HCT116 (cell line): ENCODE measurements around the gene RTN4. TPM values are rescaled to one million over a fixed set of nuclear protein-coding genes. Genes with fewer than 3 reads are reported as not detected.
A peak's percentile ranks its signal among the peaks of the same experiment; 100 is the strongest.

Experiments used
- ATAC-seq: fragments of 200-7000 bp; cut with Tn5 transposase; 2 replicates; pipeline ENCODE4 v1.9.1; 2020; ENCODE audit warnings: mild to moderate bottlenecking, moderate library complexity
- BruUV-seq: library from RNA; stranded (reverse); fragments of 400-500 nt; replicated peaks from 2 replicates; lab custom pipeline; 2021; lab: Mats Ljungman, UMichigan
- CTCF ChIA-PET: fragments of 300-600 bp; sonication (Branson Sonifier 250); formaldehyde crosslinking; loops from one replicate; lab custom pipeline; 2021; ENCODE audit warnings: antibody characterized with exemption; lab: Charles Lee
- POLR2A ChIA-PET: fragments of 300-600, 350-600 bp; sonication (Branson Sonifier 250); formaldehyde crosslinking; loops from one replicate; lab custom pipeline; 2021; ENCODE audit warnings: antibody characterized with exemption; lab: Charles Lee
- RAD21 ChIA-PET, 2 experiments: fragments of 300-600 bp; sonication (Branson Sonifier 250); formaldehyde crosslinking; loops; one replicate each; lab custom pipeline; 2023; ENCODE audit warnings: low total read pairs in 2 of 2; ENCODE audit not compliant: uncharacterized antibody in 2 of 2, unreplicated experiment in 2 of 2, low non-redundant PET in 1 of 2; lab: Charles Lee
- DNase-seq: peaks from one replicate; pipeline ENCODE4 v3.0.0-alpha.2; 2010; ENCODE audit warnings: low read depth, low spot score
- H2AFZ ChIP-seq: fragments of 200-600 bp; shearing (Covaris generic), sonication (generic); 2 replicates; pipeline ENCODE4 v1.6.1; 2017; ENCODE audit warnings: low read depth, mixed run types, mixed read lengths, antibody characterized with exemption, low read length; ENCODE audit not compliant: poor library complexity, severe bottlenecking
- H3K27ac ChIP-seq: 2 replicates; pipeline ENCODE4 v1.5.1; 2012; ENCODE audit warnings: low read depth, low read length
- H3K27me3 ChIP-seq: fragments of 200-600 bp; sonication (generic); 2 replicates; pipeline ENCODE4 v1.6.1; 2016; ENCODE audit warnings: mixed run types, low read length, mixed read lengths; ENCODE audit not compliant: insufficient read depth
- H3K36me3 ChIP-seq, 2 experiments: fragments of 200-500 bp in 1 of 2; fragments of 200-600 bp in 1 of 2; sonication (Bioruptor generic) in 1 of 2; sonication (generic) in 1 of 2; 2 replicates each; pipeline versions ENCODE4 v1.5.1 to v1.6.1; 2014 to 2016; ENCODE audit warnings: low read length in 2 of 2, inconsistent platforms in 1 of 2, mixed read lengths in 1 of 2, mixed run types in 1 of 2; ENCODE audit not compliant: insufficient read depth in 2 of 2, control insufficient read depth in 1 of 2
- H3K4me1 ChIP-seq, 2 experiments: fragments of 200-600 bp in 1 of 2; sonication (generic) in 1 of 2; 2 replicates each; pipeline versions ENCODE4 v1.5.1 to v1.6.1; 2012 to 2017; ENCODE audit warnings: low read length in 2 of 2, inconsistent platforms in 1 of 2, mild to moderate bottlenecking in 1 of 2, mixed read lengths in 1 of 2, mixed run types in 1 of 2, moderate library complexity in 1 of 2; ENCODE audit not compliant: insufficient read depth in 2 of 2, control insufficient read depth in 1 of 2
- H3K4me2 ChIP-seq: fragments of 200-600 bp; sonication (generic); 2 replicates; pipeline ENCODE4 v1.6.1; 2017; ENCODE audit warnings: mixed run types, low read length, mixed read lengths
- H3K4me3 ChIP-seq, 2 experiments: fragments of 200-600 bp in 1 of 2; sonication (generic) in 1 of 2; replicated peaks in 1 of 2; 2 replicates each; pipeline ENCODE4 v1.5.1; 2011 to 2016; ENCODE audit warnings: low read length in 2 of 2, control low read depth in 1 of 2, low read depth in 1 of 2, mild to moderate bottlenecking in 1 of 2, mixed read lengths in 1 of 2, mixed run types in 1 of 2
- H3K79me2 ChIP-seq: fragments of 200-600 bp; sonication (generic); 2 replicates; pipeline ENCODE4 v1.6.1; 2017; ENCODE audit warnings: mild to moderate bottlenecking, mixed run types, low read length, moderate library complexity, mixed read lengths; ENCODE audit not compliant: insufficient read depth
- H3K9ac ChIP-seq: fragments of 200-600 bp; sonication (generic); 2 replicates; pipeline ENCODE4 v1.6.1; 2016; ENCODE audit warnings: low read length, mixed read lengths
- H3K9me2 ChIP-seq: fragments of 200-600 bp; sonication (generic), shearing (Covaris generic); 2 replicates; pipeline ENCODE4 v1.6.1; 2017; ENCODE audit warnings: mixed run types, mild to moderate bottlenecking, moderate library complexity; ENCODE audit not compliant: insufficient read depth
- H3K9me3 ChIP-seq, 2 experiments: fragments of 200-500 bp in 1 of 2; fragments of 200-600 bp in 1 of 2; sonication (Bioruptor generic) in 1 of 2; sonication (generic) in 1 of 2; 2 replicates each; pipeline ENCODE4 v1.6.1; 2014 to 2017; ENCODE audit warnings: low read length in 2 of 2, mixed read lengths in 2 of 2, inconsistent platforms in 1 of 2, low read depth in 1 of 2, mild to moderate bottlenecking in 1 of 2, mixed run types in 1 of 2, moderate library complexity in 1 of 2; ENCODE audit not compliant: control insufficient read depth in 1 of 2, insufficient read depth in 1 of 2
- H4K20me1 ChIP-seq: fragments of 200-600 bp; sonication (generic), shearing (Covaris generic); 2 replicates; pipeline ENCODE4 v1.6.1; 2017; ENCODE audit warnings: mixed run types, mild to moderate bottlenecking, moderate library complexity; ENCODE audit not compliant: insufficient read depth
- CBX3 ChIP-seq: IDR thresholded peaks from 2 replicates; pipeline ENCODE4 v1.6.1; 2012; ENCODE audit warnings: low read depth
- CEBPB ChIP-seq: IDR thresholded peaks from 2 replicates; pipeline ENCODE4 v1.6.1; 2012; ENCODE audit warnings: low read depth
- ELF1 ChIP-seq: IDR thresholded peaks from 2 replicates; pipeline ENCODE4 v1.6.1; 2012; ENCODE audit warnings: low read depth, borderline replicate concordance
- EZH2 ChIP-seq: fragments of 200-600 bp; sonication (generic); IDR thresholded peaks from 2 replicates; pipeline ENCODE4 v1.6.1; 2017; ENCODE audit warnings: antibody characterized with exemption, mixed run types
- EZH2phosphoT487 ChIP-seq: fragments of 200-600 bp; IDR thresholded peaks from 2 replicates; pipeline ENCODE4 v1.6.1; 2018; ENCODE audit warnings: antibody characterized with exemption, borderline replicate concordance
- FOSL1 ChIP-seq: IDR thresholded peaks from 2 replicates; pipeline ENCODE4 v1.6.1; 2012; ENCODE audit warnings: low read depth
- JUND ChIP-seq: IDR thresholded peaks from 2 replicates; pipeline ENCODE4 v1.6.1; 2012
- SIN3A ChIP-seq: IDR thresholded peaks from 2 replicates; pipeline ENCODE4 v1.6.1; 2012; ENCODE audit warnings: low read depth
- YY1 ChIP-seq: IDR thresholded peaks from 2 replicates; pipeline ENCODE4 v1.6.1; 2011; ENCODE audit warnings: low read length, low read depth, moderate library complexity, mild to moderate bottlenecking; ENCODE audit not compliant: insufficient replicate concordance; ENCODE audit errors: extremely low read depth
- ZFX ChIP-seq: fragments of 450-650 bp; IDR thresholded peaks from 2 replicates; pipeline ENCODE4 v1.6.1; 2017
- intact Hi-C: fragments of 100-400 bp; cut with micrococcal nuclease; formaldehyde crosslinking; loops from 2 replicates; pipeline ENCODE4 v1.10.0; 2022
- total RNA-seq: library from RNA; stranded (reverse); gene quantifications from one replicate; pipeline ENCODE4 v1.2.1, GENCODE V29; 2021; ENCODE audit not compliant: unreplicated experiment
- TF ChIP-seq, protein P1 (sequence below): IDR thresholded peaks from 2 replicates; pipeline ENCODE4 v1.6.1; 2011; ENCODE audit warnings: mild to moderate bottlenecking, low read length, moderate library complexity; ENCODE audit not compliant: insufficient replicate concordance; ENCODE audit errors: extremely low read depth
- TF ChIP-seq, protein P2 (sequence below): IDR thresholded peaks from 2 replicates; pipeline ENCODE4 v1.6.1; 2012
- TF ChIP-seq, protein P3 (sequence below), 3 experiments: fragments of 200-600 bp in 1 of 3; sonication (generic) in 1 of 3; IDR thresholded peaks in 2 of 3; conservative IDR thresholded peaks in 1 of 3; 2 replicates each; pipeline ENCODE4 v1.5.1; 2012 to 2017; ENCODE audit warnings: low read depth in 2 of 3, low read length in 2 of 3, antibody characterized with exemption in 1 of 3, borderline replicate concordance in 1 of 3, control low read depth in 1 of 3, mild to moderate bottlenecking in 1 of 3, mixed read lengths in 1 of 3, mixed run types in 1 of 3, moderate library complexity in 1 of 3; ENCODE audit not compliant: insufficient read depth in 1 of 3

Gene RTN4
- total RNA-seq, 1 experiment from 2014 or later: 221 TPM

DNA sequence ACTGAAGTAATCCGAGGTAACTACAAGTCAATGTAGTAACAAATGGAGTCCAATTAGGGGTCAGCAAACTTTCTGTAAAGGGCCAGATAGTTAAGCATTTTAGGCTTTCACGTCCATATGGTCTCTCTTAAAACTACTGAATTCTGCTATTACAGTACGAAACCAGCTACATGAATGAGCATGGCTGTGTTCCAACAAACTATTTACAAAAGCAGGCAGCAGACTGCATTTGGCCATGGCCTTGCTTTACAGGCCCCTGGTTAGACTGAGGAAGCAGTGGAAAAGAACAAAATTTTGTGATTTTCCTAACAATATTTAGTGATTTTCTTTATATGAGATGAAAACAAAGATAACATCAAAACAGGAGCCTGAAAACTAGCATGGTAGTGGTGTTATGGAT, 64.0 kb downstream of the RTN4 start:
- Histone ChIP-seq H3K9me2 (no peaks in the 10 kb centered on the region), H3K9ac (no peak overlapping the region), H3K27me3 (no peaks in the 10 kb centered on the region), H3K79me2 (peaks cover 97% of the 10 kb centered on the region), H3K36me3 (peaks cover 5 to 13% of the 10 kb centered on the region in 2 experiments; a peak in 2 of 4 replicates), H3K27ac (no peak overlapping the region), H3K4me1 (peaks cover 7 to 29% of the 10 kb centered on the region in 2 experiments; a peak in 3 of 4 replicates), H3K4me3 (no peak overlapping the region), H3K4me2 (no peak overlapping the region), H2AFZ (no peak overlapping the region), H3K9me3 (no peaks in the 10 kb centered on the region), H4K20me1 (peaks cover 14% of the 10 kb centered on the region; the same call in 1 of the 2 replicates)
- no TSS peak for BruUV-seq
- CTCF ChIA-PET: no interaction called here
- POLR2A ChIA-PET: no interaction called here
- RAD21 ChIA-PET: no interaction called here
- no peak for DNase-seq
- intact Hi-C loops: no loop called here
- no peak for TF ChIP-seq EZH2phosphoT487
- no peak for TF ChIP-seq CBX3
- TF ChIP-seq, protein P1, sequence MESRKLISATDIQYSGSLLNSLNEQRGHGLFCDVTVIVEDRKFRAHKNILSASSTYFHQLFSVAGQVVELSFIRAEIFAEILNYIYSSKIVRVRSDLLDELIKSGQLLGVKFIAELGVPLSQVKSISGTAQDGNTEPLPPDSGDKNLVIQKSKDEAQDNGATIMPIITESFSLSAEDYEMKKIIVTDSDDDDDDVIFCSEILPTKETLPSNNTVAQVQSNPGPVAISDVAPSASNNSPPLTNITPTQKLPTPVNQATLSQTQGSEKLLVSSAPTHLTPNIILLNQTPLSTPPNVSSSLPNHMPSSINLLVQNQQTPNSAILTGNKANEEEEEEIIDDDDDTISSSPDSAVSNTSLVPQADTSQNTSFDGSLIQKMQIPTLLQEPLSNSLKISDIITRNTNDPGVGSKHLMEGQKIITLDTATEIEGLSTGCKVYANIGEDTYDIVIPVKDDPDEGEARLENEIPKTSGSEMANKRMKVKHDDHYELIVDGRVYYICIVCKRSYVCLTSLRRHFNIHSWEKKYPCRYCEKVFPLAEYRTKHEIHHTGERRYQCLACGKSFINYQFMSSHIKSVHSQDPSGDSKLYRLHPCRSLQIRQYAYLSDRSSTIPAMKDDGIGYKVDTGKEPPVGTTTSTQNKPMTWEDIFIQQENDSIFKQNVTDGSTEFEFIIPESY: no peak
- TF ChIP-seq EZH2: no peak
- no peak for TF ChIP-seq YY1
- TF ChIP-seq, protein P2, sequence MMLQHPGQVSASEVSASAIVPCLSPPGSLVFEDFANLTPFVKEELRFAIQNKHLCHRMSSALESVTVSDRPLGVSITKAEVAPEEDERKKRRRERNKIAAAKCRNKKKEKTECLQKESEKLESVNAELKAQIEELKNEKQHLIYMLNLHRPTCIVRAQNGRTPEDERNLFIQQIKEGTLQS: no peak
- ATAC-seq: no peak

DNA sequence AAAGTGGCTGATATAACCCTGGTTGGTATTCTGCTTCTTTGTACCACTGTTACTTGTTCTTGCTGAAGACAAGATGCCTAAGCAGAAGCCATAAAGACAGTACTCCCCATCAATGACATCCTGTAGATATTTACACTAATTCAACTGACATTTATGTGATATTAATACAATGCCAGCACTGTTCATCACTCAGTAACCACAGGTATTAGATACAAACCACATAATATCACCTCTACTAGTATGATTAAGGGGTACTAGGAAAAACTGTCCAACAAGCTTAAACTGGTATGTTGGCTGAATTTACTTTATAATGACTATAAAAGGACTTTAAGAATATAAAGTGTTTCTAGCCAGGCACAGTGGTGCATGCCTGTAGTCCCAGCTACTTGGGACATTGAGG, 65.8 kb downstream of the RTN4 start:
- H3K4me1 ChIP-seq: peaks cover 7 to 29% of the 10 kb centered on the region in 2 experiments; a peak in 3 of 4 replicates
- DNase-seq (no peak), ATAC-seq (peak; percentile 67)
- CTCF ChIA-PET: no interaction called here
- intact Hi-C loops: loop anchor here (1.0 kb wide), 1 partner anchor 21 kb away; no protein-coding TSS in a partner anchor
- H4K20me1 ChIP-seq: peaks cover 12% of the 10 kb centered on the region; the same call in 1 of the 2 replicates
- no peaks in the 10 kb centered on the region for H3K27me3 ChIP-seq
- H3K4me2 ChIP-seq: peak overlapping the region; percentile 1; the same call in 1 of the 2 replicates
- H3K36me3 ChIP-seq: peaks cover 9 to 20% of the 10 kb centered on the region in 2 experiments; a peak in 2 of 4 replicates
- peaks cover 97% of the 10 kb centered on the region for H3K79me2 ChIP-seq
- POLR2A ChIA-PET: no interaction called here
- no TSS peak for BruUV-seq
- H3K9me2 ChIP-seq: no peaks in the 10 kb centered on the region
- no peak overlapping the region for H3K9ac ChIP-seq
- no peaks in the 10 kb centered on the region for H3K9me3 ChIP-seq
- RAD21 ChIA-PET: no interaction called here
- H3K4me3 ChIP-seq: no peak overlapping the region
- no peak overlapping the region for H3K27ac ChIP-seq
- H2AFZ ChIP-seq: no peak overlapping the region
- TF ChIP-seq ZFX (no peak), CEBPB (no peak), ELF1 (no peak), FOSL1 (no peak), JUND (no peak), SIN3A (no peak)
- TF ChIP-seq, protein P3, sequence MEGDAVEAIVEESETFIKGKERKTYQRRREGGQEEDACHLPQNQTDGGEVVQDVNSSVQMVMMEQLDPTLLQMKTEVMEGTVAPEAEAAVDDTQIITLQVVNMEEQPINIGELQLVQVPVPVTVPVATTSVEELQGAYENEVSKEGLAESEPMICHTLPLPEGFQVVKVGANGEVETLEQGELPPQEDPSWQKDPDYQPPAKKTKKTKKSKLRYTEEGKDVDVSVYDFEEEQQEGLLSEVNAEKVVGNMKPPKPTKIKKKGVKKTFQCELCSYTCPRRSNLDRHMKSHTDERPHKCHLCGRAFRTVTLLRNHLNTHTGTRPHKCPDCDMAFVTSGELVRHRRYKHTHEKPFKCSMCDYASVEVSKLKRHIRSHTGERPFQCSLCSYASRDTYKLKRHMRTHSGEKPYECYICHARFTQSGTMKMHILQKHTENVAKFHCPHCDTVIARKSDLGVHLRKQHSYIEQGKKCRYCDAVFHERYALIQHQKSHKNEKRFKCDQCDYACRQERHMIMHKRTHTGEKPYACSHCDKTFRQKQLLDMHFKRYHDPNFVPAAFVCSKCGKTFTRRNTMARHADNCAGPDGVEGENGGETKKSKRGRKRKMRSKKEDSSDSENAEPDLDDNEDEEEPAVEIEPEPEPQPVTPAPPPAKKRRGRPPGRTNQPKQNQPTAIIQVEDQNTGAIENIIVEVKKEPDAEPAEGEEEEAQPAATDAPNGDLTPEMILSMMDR (IDR thresholded peaks at IDR 0.05 in 2 of 3, conservative IDR thresholded peaks at IDR 0.05 in 1 of 3; ENCODE audit: borderline replicate concordance in 1 of 3, insufficient read depth in 1 of 3, low read depth in 2 of 3, low read length in 2 of 3): no peak
